ENCODE data around the gene PIGB. TPM values are rescaled to one million over a fixed set of nuclear protein-coding genes. Genes with fewer than 3 reads are reported as not detected.

Gene PIGB
- total and polyA plus RNA-seq, 2 of the 4 experiments (the other 2 are of a cell fraction) = 9.2 to 11.8 TPM

DNA sequence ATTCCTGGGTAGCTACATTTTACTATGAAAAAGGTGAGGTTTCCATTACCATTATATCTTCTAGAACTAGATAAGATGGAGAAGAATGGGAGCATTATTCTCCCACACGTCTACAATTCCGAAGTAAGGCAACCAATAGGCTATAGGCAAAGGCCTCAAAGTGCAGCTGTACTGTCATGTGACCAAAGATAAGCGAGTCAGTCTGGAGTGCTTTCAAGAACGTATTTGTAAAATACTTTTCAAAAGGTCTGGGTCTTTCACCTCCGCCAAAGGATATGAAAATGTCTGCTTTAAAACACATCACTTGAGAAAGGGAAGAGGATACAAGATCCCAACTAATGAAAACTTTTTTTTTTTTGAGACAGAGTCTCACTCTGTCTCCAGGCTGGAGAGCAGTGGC lies 79.2 kb downstream of the PIGB start:
- in situ Hi-C loops (cut with MboI; ENCODE audit: low sequenced_read_pairs) = no loop called here
- H3K56ac ChIP-seq (ENCODE audit: extremely low read depth, insufficient read depth, low read length) = no peak overlapping the region
- ATAC-seq (ENCODE audit: low read depth) (no peak), DNase-seq (no peak)
- H2BK5ac ChIP-seq (ENCODE audit: low read depth, low read length, poor library complexity, severe bottlenecking) = no peak overlapping the region
- no peak overlapping the region for H3K4me2 ChIP-seq (ENCODE audit: low read depth, low read length)
- H4K20me1 ChIP-seq (ENCODE audit: insufficient read depth, low read length) = no peaks in the 10 kb centered on the region
- H3K27ac ChIP-seq (ENCODE audit: insufficient read depth, low read length) = no peak overlapping the region
- no peaks in the 10 kb centered on the region for H3K36me3 ChIP-seq (ENCODE audit: control insufficient read depth, insufficient read depth, low read length)
- no TSS peak for BruUV-seq (replicated peaks)
- H3K9me1 ChIP-seq (ENCODE audit: insufficient read depth, low read length) = no peaks in the 10 kb centered on the region
- no peak overlapping the region for H3K4me3 ChIP-seq (ENCODE audit: insufficient read depth, low read depth, low read length)
- H2BK120ac ChIP-seq (ENCODE audit: low read depth, low read length) = no peak overlapping the region
- H3K23ac ChIP-seq (ENCODE audit: low read depth, low read length) = no peak overlapping the region
- H3K14ac ChIP-seq (replicated peaks; ENCODE audit: low read depth, low read length) = no peak overlapping the region
- intact Hi-C loops (cut with micrococcal nuclease) = no loop called here
- no peak overlapping the region for H4K5ac ChIP-seq (ENCODE audit: low read depth, low read length)
- H2AFZ ChIP-seq (replicated peaks; ENCODE audit: low read length, poor library complexity) = no peak overlapping the region
- no peak overlapping the region for H3K9ac ChIP-seq (ENCODE audit: low read depth, low read length)
- no peak overlapping the region for H2BK15ac ChIP-seq (ENCODE audit: low read depth, low read length)
- no peaks in the 10 kb centered on the region for H3K4me1 ChIP-seq (ENCODE audit: control insufficient read depth, insufficient read depth, low read length)
- H3K18ac ChIP-seq (ENCODE audit: low read depth, low read length) = no peak overlapping the region
- ChIA-PET CTCF (no interaction called here), POLR2A (ENCODE audit: unreplicated experiment) (interaction anchor here (0.6 kb wide), 1 partner anchor 9 kb away, joined by 9 read pairs; no protein-coding TSS in a partner anchor)
- dilution Hi-C loops (cut with HindIII; ENCODE audit: low sequenced_read_pairs, unreplicated experiment) = no loop called here
- peaks cover 0 to 3% of the 10 kb centered on the region in 2 experiments; a peak in 1 of 4 replicates for H3K79me1 ChIP-seq (ENCODE audit: low read depth in 1 of 2, low read length in 2 of 2)
- TF ChIP-seq RAD21 (IDR thresholded peaks at IDR 0.05; ENCODE audit: low read length) = no peak
- TF ChIP-seq FOS (IDR thresholded peaks at IDR 0.05; ENCODE audit: low read depth, low read length) = no peak
- no peak for TF ChIP-seq CEBPB (IDR thresholded peaks at IDR 0.05; ENCODE audit: low read depth, low read length)
- TF ChIP-seq MAZ (IDR thresholded peaks at IDR 0.05; ENCODE audit: borderline replicate concordance, low read depth, low read length) = no peak
- TF ChIP-seq POLR2A (IDR thresholded peaks at IDR 0.05; ENCODE audit: low read depth, low read length) = no peak
- no peak for TF ChIP-seq NFE2L2 (IDR thresholded peaks at IDR 0.05; ENCODE audit: low read depth, low read length)
- no peak for TF ChIP-seq CHD1 (IDR thresholded peaks at IDR 0.05; ENCODE audit: low read depth, low read length)
- no peak for TF ChIP-seq MAFK (IDR thresholded peaks at IDR 0.05; ENCODE audit: low read depth, low read length)
- no peak for TF ChIP-seq RFX5 (IDR thresholded peaks at IDR 0.05; ENCODE audit: low read depth, low read length)
- no peak for TF ChIP-seq MXI1 (IDR thresholded peaks at IDR 0.05; ENCODE audit: borderline replicate concordance, low read depth, low read length)
- no peak for TF ChIP-seq BHLHE40 (IDR thresholded peaks at IDR 0.05; ENCODE audit: low read depth, low read length)
- TF ChIP-seq, protein P1, sequence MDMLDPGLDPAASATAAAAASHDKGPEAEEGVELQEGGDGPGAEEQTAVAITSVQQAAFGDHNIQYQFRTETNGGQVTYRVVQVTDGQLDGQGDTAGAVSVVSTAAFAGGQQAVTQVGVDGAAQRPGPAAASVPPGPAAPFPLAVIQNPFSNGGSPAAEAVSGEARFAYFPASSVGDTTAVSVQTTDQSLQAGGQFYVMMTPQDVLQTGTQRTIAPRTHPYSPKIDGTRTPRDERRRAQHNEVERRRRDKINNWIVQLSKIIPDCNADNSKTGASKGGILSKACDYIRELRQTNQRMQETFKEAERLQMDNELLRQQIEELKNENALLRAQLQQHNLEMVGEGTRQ (IDR thresholded peaks at IDR 0.05; ENCODE audit: low read depth, low read length) = no peak
- no peak for TF ChIP-seq RCOR1 (IDR thresholded peaks at IDR 0.05; ENCODE audit: insufficient replicate concordance, low read length)
- H2AK9ac ChIP-seq (replicated peaks; ENCODE audit: low read depth, low read length, poor library complexity) = no peak overlapping the region
- WGBS, 2 experiments (ENCODE audit: extremely low coverage in 2 of 2, insufficient read length in 1 of 2) = no CpG with 5 or more reads among the region's 5 CpGs
- no peaks in the 10 kb centered on the region for H3K27me3 ChIP-seq (ENCODE audit: control insufficient read depth, insufficient read depth, low read length)
- H3K4ac ChIP-seq (ENCODE audit: low read depth, low read length) = no peak overlapping the region
- H2BK20ac ChIP-seq (ENCODE audit: low read depth, low read length) = no peak overlapping the region
- H3K9me3 ChIP-seq (ENCODE audit: control insufficient read depth, insufficient read depth, low read length) = no peaks in the 10 kb centered on the region
- no peak overlapping the region for H2AK5ac ChIP-seq (ENCODE audit: low read depth, low read length)
- H4K8ac ChIP-seq (ENCODE audit: low read depth in 2 of 2, low read length in 2 of 2) = no peak overlapping the region
- no peak overlapping the region for H4K91ac ChIP-seq (ENCODE audit: insufficient read depth, low read depth, low read length)

Measured in IMR-90 (cell line).